BE2C (cell line): ENCODE data around the gene ZNF621.
"Not testable (repeated sequence)": the region's sequence is repeated elsewhere in the genome, so short reads cannot be mapped to it uniquely, and the experiment has no call there.

Source experiments
- DNase-seq: peaks from one replicate; pipeline ENCODE4 v3.0.0-alpha.2; 2020
- H3K27me3 ChIP-seq: fragments of 250-450 bp; sonication (Bioruptor Pico); 2 replicates; pipeline ENCODE4 v1.5.1; 2020; ENCODE audit warnings: mild to moderate bottlenecking
- H3K36me3 ChIP-seq: fragments of 250-450 bp; sonication (Bioruptor Pico); 2 replicates; pipeline ENCODE4 v1.5.1; 2020; ENCODE audit warnings: mild to moderate bottlenecking
- H3K4me1 ChIP-seq: fragments of 250-450 bp; sonication (Bioruptor Pico); 2 replicates; pipeline ENCODE4 v1.5.1; 2020
- H3K4me3 ChIP-seq: 2 replicates; pipeline ENCODE4 v1.5.1; 2011; ENCODE audit warnings: low read depth, low read length
- H3K9me3 ChIP-seq: fragments of 250-450 bp; sonication (Bioruptor Pico); 2 replicates; pipeline ENCODE4 v1.5.1; 2020
- TF ChIP-seq, protein P1 (sequence below): IDR thresholded peaks from 2 replicates; pipeline ENCODE4 v1.5.1; 2012; ENCODE audit warnings: mild to moderate bottlenecking, low read depth, low read length

Gene ZNF621

DNA sequence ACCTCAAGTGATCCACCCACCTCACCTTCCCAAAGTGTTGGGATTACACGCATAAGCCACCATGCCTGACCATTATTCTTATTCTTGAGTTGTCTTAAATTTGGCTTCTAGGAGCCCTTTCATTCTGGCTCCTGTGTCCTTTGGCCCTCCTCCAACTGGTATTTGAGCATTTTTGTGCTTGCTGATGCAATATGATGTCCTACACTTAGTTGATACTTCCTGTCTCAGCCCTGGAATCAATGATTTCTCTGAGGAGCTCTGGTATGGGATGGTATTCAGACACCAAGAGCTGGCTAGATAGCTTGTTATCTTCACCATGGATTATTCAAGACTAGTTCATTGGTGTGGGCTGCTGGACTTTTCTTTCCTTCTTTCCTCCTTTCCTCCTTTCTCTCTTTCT lies 25.4 kb downstream of the ZNF621 start:
- H3K4me3 ChIP-seq: no peak overlapping the region
- TF ChIP-seq, protein P1, sequence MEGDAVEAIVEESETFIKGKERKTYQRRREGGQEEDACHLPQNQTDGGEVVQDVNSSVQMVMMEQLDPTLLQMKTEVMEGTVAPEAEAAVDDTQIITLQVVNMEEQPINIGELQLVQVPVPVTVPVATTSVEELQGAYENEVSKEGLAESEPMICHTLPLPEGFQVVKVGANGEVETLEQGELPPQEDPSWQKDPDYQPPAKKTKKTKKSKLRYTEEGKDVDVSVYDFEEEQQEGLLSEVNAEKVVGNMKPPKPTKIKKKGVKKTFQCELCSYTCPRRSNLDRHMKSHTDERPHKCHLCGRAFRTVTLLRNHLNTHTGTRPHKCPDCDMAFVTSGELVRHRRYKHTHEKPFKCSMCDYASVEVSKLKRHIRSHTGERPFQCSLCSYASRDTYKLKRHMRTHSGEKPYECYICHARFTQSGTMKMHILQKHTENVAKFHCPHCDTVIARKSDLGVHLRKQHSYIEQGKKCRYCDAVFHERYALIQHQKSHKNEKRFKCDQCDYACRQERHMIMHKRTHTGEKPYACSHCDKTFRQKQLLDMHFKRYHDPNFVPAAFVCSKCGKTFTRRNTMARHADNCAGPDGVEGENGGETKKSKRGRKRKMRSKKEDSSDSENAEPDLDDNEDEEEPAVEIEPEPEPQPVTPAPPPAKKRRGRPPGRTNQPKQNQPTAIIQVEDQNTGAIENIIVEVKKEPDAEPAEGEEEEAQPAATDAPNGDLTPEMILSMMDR: no peak
- DNase-seq: no peak
- H3K36me3 ChIP-seq: no peaks in the 10 kb centered on the region
- H3K27me3 ChIP-seq: no peaks in the 10 kb centered on the region
- no peaks in the 10 kb centered on the region for H3K9me3 ChIP-seq
- H3K4me1 ChIP-seq: no peaks in the 10 kb centered on the region

DNA sequence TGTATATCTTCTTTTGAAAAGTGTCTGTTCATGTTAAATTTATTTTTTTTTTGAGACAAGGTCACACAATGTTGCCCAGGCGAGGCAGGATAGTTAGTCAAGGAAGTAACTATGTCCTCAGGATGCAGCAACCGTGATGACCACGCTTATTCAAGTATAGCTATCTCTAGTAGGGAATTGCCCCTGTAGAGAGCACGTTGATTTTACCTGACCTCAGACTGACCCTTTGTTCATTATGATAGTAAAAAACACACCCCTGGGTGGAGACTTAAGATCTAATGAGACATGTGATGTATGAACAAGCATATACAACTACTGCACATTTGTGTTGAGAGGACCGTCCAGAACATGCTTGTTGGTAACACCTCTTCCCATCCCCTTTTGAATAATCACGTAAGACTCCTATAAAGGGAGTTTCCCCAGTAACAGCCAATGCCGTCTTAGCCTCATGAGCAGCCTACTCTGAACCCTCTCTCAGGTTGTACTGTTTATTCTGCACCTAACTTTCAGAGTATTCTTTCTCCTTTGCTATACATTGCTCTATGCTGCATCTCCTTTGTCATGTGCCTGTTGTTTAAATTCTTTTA lies 32.9 kb downstream of the ZNF621 start:
- Histone ChIP-seq H3K4me1 (no peaks in the 10 kb centered on the region), H3K9me3 (no peaks in the 10 kb centered on the region), H3K36me3 (no peaks in the 10 kb centered on the region), H3K27me3 (no peaks in the 10 kb centered on the region), H3K4me3 (no peak overlapping the region)
- TF ChIP-seq, protein P1: no peak
- no peak for DNase-seq

DNA sequence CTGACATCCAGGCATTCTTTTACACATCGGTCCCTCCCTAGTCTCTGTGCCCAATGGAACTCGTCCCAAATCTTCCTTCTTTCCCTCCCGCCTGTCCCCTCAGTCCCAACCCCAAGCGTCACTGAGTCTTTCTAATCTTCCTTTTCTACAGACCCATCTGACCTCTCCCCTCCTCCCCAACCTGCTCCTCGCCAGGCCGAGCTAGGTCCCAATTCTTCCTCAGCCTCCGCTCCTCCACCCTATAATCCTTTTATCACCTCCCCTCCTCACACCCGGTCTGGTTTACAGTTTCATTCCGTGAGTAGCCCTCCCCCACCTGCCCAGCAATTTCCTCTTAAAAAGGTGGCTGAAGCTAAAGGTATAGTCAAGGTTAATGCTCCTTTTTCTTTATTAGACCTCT lies 37.7 kb downstream of the ZNF621 start:
- not testable (repeated sequence) for H3K27me3 ChIP-seq, H3K9me3 ChIP-seq, H3K36me3 ChIP-seq, DNase-seq, H3K4me1 ChIP-seq, H3K4me3 ChIP-seq

DNA sequence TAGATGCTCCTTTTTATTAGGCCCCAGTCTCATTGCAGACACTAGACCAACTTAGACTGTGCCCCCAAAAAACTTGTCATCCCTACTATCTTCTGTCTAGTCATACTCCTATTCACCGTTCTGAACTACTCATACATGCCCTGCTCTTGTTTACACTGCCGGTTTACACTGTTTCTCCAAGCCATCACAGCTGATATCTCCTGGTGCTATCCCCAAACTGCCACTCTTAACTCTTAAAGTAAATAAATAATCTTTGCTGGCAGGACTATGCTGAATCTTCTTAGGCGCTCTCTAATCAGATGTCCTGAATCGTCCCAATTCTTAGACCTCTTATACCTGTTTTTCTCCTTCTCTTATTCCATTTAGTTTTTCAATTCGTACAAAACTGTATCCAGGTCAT lies 40.9 kb downstream of the ZNF621 start:
- not testable (repeated sequence) for H3K27me3 ChIP-seq, H3K36me3 ChIP-seq

DNA sequence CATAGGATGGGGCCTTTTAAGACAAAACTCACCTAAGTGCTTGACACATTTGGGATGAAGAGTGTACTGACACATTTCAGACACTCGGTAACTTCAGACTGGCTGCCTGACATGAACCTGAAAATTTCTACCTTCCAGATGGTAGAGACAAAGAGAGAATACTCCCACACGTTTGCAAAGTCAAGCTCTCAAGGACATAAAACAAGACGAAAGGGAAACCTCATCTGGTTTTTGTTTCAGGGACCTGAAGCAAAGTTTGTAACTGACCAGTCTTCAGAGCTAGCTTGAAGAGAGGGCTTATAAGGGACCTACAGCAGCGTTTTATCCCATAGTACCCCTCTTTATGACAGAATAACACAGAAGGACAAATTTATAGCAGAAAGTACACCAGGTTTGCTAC lies 41.9 kb downstream of the ZNF621 start:
- no peaks in the 10 kb centered on the region for H3K27me3 ChIP-seq
- no peaks in the 10 kb centered on the region for H3K4me1 ChIP-seq
- no peaks in the 10 kb centered on the region for H3K9me3 ChIP-seq
- DNase-seq: no peak
- TF ChIP-seq, protein P1: no peak
- H3K4me3 ChIP-seq: no peak overlapping the region
- H3K36me3 ChIP-seq: no peaks in the 10 kb centered on the region

More for the DNA sequence above, 40.9 kb downstream of the ZNF621 start:
- H3K9me3 ChIP-seq, H3K4me1 ChIP-seq, H3K4me3 ChIP-seq, DNase-seq: not testable (repeated sequence)

DNA sequence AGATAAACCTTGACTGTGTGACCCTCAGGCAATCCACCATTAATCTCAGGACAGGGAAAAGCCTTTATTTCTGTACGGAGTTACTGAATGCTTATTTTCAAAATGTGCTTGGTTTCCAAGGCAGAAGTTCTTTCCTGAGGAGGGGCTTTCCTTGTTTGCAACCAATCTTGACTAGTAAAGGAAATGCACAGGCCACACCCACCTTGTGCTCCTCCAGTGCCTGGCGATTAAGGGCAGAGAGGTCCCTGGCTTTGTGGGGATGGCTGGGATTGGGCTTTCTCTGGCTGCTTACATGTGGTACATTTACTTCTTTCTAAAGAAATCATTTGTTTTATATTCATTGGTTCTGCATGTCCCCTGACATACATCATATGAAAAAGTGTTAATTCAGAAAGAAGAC lies 47.8 kb downstream of the ZNF621 start:
- TF ChIP-seq, protein P1: no peak
- no peak overlapping the region for H3K4me3 ChIP-seq
- H3K4me1 ChIP-seq: no peaks in the 10 kb centered on the region
- no peaks in the 10 kb centered on the region for H3K27me3 ChIP-seq
- no peak for DNase-seq
- H3K36me3 ChIP-seq: no peaks in the 10 kb centered on the region
- H3K9me3 ChIP-seq: no peaks in the 10 kb centered on the region

DNA sequence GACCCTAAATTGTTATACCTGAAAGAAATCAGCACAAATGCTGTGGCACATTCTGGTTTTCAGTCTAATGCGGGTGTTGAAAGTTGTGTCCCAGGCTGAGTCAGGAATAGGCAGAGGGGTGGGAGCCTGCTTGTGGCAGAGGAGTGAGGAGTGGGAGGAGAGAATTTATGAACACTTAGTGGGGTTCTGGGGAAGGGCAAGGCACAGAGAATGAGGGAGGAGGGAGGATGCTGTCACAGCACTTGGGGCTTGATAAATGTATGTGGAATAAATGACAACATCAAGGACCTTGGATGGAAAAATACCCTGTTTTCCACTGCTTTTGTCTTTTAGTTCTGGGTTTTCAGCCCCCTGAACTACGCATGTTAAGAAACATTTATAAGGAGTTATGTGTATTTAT lies 49.3 kb downstream of the ZNF621 start:
- TF ChIP-seq, protein P1: no peak
- Histone ChIP-seq H3K4me1 (no peaks in the 10 kb centered on the region), H3K36me3 (no peaks in the 10 kb centered on the region), H3K9me3 (no peaks in the 10 kb centered on the region), H3K4me3 (no peak overlapping the region), H3K27me3 (no peaks in the 10 kb centered on the region)
- DNase-seq: no peak
